SU-DHL-6 (cell line): ENCODE data around the gene CDK6.

Experiments used
- H2AFZ ChIP-seq: fragments of 200-600 bp; sonication (generic); 2 replicates; pipeline ENCODE4 v1.6.1; 2014; ENCODE audit warnings: low read depth, mild to moderate bottlenecking, moderate library complexity, mixed read lengths, antibody characterized with exemption, low read length; ENCODE audit not compliant: severe bottlenecking
- H3F3A ChIP-seq: fragments of 200-600 bp; shearing (Covaris generic); 2 replicates; pipeline ENCODE4 v1.6.0; 2016; ENCODE audit warnings: antibody characterized with exemption, mild to moderate bottlenecking; ENCODE audit not compliant: insufficient read depth
- H3K27ac ChIP-seq: fragments of 200-600 bp; sonication (generic); 2 replicates; pipeline ENCODE4 v1.5.1; 2016; ENCODE audit warnings: low read depth, mild to moderate bottlenecking, low read length, moderate library complexity, mixed read lengths
- H3K27me3 ChIP-seq: fragments of 200-600 bp; sonication (generic), shearing (Covaris generic); 2 replicates; pipeline ENCODE4 v1.6.0; 2014; ENCODE audit warnings: mild to moderate bottlenecking, low read length
- H3K36me3 ChIP-seq: fragments of 200-600 bp; sonication (generic); 2 replicates; pipeline ENCODE4 v1.6.1; 2014; ENCODE audit warnings: mild to moderate bottlenecking, low read length, mixed read lengths
- H3K4me2 ChIP-seq: fragments of 300-600, 200-600 bp; shearing (Covaris generic), sonication (generic); 2 replicates; pipeline ENCODE4 v1.6.0; 2014; ENCODE audit warnings: low read length, low read depth, mild to moderate bottlenecking; ENCODE audit not compliant: poor library complexity, severe bottlenecking
- H3K4me3 ChIP-seq: fragments of 200-600 bp; sonication (generic); 2 replicates; pipeline ENCODE4 v1.5.1; 2014; ENCODE audit warnings: antibody characterized with exemption, low read length, mild to moderate bottlenecking, mixed read lengths; ENCODE audit not compliant: insufficient read depth, poor library complexity, severe bottlenecking
- H3K79me2 ChIP-seq: fragments of 200-600 bp; sonication (generic); 2 replicates; pipeline ENCODE4 v1.6.1; 2014; ENCODE audit warnings: mild to moderate bottlenecking, low read length, moderate library complexity; ENCODE audit not compliant: insufficient read depth
- H3K9ac ChIP-seq: fragments of 200-600 bp; sonication (generic); 2 replicates; pipeline ENCODE4 v1.7.0; 2014; ENCODE audit warnings: mild to moderate bottlenecking, low read length
- H3K9me2 ChIP-seq: fragments of 200-600 bp; sonication (generic); replicated peaks from 2 replicates; pipeline ENCODE4 v1.6.1; 2014; ENCODE audit warnings: low read length; ENCODE audit not compliant: insufficient read depth
- H3K9me3 ChIP-seq: fragments of 200-600 bp; sonication (generic); 2 replicates; pipeline ENCODE4 v1.6.1; 2014; ENCODE audit warnings: low read length, mixed read lengths; ENCODE audit not compliant: insufficient read depth
- H4K20me1 ChIP-seq: fragments of 200-600 bp; sonication (generic); 2 replicates; pipeline ENCODE4 v1.6.1; 2014; ENCODE audit warnings: low read depth, mild to moderate bottlenecking, antibody characterized with exemption, low read length, moderate library complexity, mixed read lengths
- CTCF ChIP-seq: fragments of 200-600 bp; sonication (generic); IDR thresholded peaks from one replicate; pipeline ENCODE4 v1.5.1; 2017; ENCODE audit warnings: antibody characterized with exemption, mild to moderate bottlenecking, low read length, moderate library complexity; ENCODE audit not compliant: insufficient read depth, poor library complexity, severe bottlenecking
- EZH2phosphoT487 ChIP-seq: fragments of 200-600 bp; sonication (generic), shearing (Covaris generic); conservative IDR thresholded peaks from 2 replicates; pipeline ENCODE4 v1.6.1; 2018; ENCODE audit warnings: mild to moderate bottlenecking, antibody characterized with exemption, low read length, moderate library complexity, mixed read lengths

CDK6 gene

GRCh38 chr7:92750946-92751345 is 85.4 kb downstream of the CDK6 start:
- H3K9me2 ChIP-seq, result no peaks in the 10 kb centered on the region
- TF ChIP-seq EZH2phosphoT487 (no peak), CTCF (no peak)
- H3K4me3 ChIP-seq, result no peak overlapping the region
- H4K20me1 ChIP-seq, result no peaks in the 10 kb centered on the region
- H3K9me3 ChIP-seq, result no peaks in the 10 kb centered on the region
- H2AFZ ChIP-seq, result no peak overlapping the region
- no peak overlapping the region for H3K27ac ChIP-seq
- no peaks in the 10 kb centered on the region for H3K79me2 ChIP-seq
- no peaks in the 10 kb centered on the region for H3K36me3 ChIP-seq
- H3K9ac ChIP-seq, result no peak overlapping the region
- no peak overlapping the region for H3K4me2 ChIP-seq
- no peaks in the 10 kb centered on the region for H3K27me3 ChIP-seq
- H3F3A ChIP-seq, result no peaks in the 10 kb centered on the region

- Histone ChIP-seq H3K4me2 (no peak overlapping the region), H3K79me2 (no peaks in the 10 kb centered on the region)
Measured at GRCh38 chr7:92750447-92750839, 85.9 kb downstream of the CDK6 start.

GRCh38 chr7:92749832-92750446 is 86.4 kb downstream of the CDK6 start:
- TF ChIP-seq CTCF (no peak), EZH2phosphoT487 (no peak)
- no peak overlapping the region for H3K4me2 ChIP-seq
- no peak overlapping the region for H3K9ac ChIP-seq
- no peaks in the 10 kb centered on the region for H3K9me3 ChIP-seq
- H3K9me2 ChIP-seq, result no peaks in the 10 kb centered on the region
- H4K20me1 ChIP-seq, result no peaks in the 10 kb centered on the region
- no peaks in the 10 kb centered on the region for H3F3A ChIP-seq
- no peak overlapping the region for H3K4me3 ChIP-seq
- no peaks in the 10 kb centered on the region for H3K36me3 ChIP-seq
- no peak overlapping the region for H2AFZ ChIP-seq
- H3K27ac ChIP-seq, result no peak overlapping the region
- no peaks in the 10 kb centered on the region for H3K27me3 ChIP-seq
- no peaks in the 10 kb centered on the region for H3K79me2 ChIP-seq

More at GRCh38 chr7:92750447-92750839, 85.9 kb downstream of the CDK6 start:
- H3K27me3 ChIP-seq, result no peaks in the 10 kb centered on the region
- no peak overlapping the region for H3K9ac ChIP-seq
- no peaks in the 10 kb centered on the region for H4K20me1 ChIP-seq
- H3K9me3 ChIP-seq, result no peaks in the 10 kb centered on the region
- no peak overlapping the region for H3K27ac ChIP-seq
- H3K9me2 ChIP-seq, result no peaks in the 10 kb centered on the region
- no peak for TF ChIP-seq CTCF
- no peak for TF ChIP-seq EZH2phosphoT487
- H2AFZ ChIP-seq, result no peak overlapping the region
- H3K36me3 ChIP-seq, result no peaks in the 10 kb centered on the region
- H3F3A ChIP-seq, result no peaks in the 10 kb centered on the region
- H3K4me3 ChIP-seq, result no peak overlapping the region
